ENCODE data around the gene USP7.

Gene USP7

GRCh38 chr16:8952281-8952751 lies 11.4 kb downstream of the USP7 start:
- no peak overlapping the region for H3K4me3 ChIP-seq (ENCODE audit: low read depth, low read length)

- H3K4me3 ChIP-seq (ENCODE audit: low read depth, low read length): no peak overlapping the region
Measured at GRCh38 chr16:8951447-8952280, 12.0 kb downstream of the USP7 start.

DNA sequence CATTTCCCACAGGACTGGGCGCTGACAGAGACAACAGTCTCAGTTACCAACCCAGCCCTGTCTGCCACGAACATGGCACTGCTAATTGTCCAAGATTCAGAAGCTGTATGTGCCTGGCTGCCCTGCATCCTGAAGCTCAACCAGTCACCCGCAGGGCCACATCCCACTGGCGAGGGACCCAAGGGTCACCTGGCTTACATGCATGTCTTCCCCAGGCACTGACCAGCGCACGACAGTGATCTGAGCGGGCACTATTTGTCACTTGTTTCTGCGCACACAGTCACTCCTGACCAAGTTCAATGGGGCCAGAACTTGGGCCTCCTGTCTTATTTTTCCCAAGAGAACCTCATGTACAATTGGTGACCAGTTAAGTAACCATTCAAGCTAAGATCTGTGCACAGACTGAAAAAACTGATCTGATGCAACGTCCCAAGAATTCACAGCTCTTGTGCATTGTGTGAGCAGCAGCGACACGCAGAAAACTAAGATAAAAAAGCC lies 13.1 kb downstream of the USP7 start:
- no peak overlapping the region for H3K4me3 ChIP-seq (ENCODE audit: low read depth, low read length)

DNA sequence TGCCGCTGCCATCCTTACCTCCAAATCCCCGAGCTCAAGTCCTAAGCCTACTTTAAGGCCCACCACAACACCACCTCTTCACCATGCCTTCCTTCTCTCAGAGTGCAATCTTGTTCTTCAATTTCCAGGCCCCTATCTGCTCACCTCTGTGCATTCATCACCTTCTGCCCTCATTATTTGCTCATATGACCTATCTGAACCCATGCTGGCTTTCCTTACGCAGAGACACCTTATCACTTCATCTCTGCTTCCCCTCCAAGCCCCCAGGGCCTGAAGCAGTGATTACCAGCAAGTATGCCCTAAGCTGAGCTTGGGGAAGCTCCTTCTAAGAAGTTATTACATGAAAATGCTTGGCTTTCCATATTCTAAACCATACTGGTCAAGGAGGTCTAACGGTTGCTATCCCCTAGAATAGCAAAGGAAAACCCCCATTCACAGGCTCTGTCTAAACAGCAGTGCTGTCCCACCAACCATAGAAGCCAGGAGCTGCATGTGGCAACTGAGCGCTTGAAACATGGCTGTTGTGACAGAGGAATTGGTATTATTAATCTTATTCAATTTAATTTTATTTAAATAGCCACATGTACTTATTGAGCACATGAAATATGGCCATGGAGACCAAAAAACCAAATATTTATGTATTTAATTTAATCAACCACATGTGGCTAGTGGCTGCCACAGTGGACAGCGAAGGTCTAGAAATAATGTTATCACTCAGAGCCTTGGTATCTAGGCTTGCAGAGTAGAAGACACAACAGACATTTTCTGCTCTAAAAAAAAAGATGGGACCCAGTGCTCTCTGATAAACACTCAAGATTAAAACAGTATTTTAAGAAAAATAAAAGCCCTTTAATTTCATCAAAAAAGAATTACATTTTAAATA lies 13.9 kb downstream of the USP7 start:
- no peak overlapping the region for H3K4me3 ChIP-seq (ENCODE audit: low read depth, low read length)

- no peak overlapping the region for H3K4me3 ChIP-seq (ENCODE audit: low read depth, low read length)
Measured at GRCh38 chr16:8948831-8949230, 14.9 kb downstream of the USP7 start.

GRCh38 chr16:8948069-8948593 lies 15.6 kb downstream of the USP7 start:
- no peak overlapping the region for H3K4me3 ChIP-seq (ENCODE audit: low read depth, low read length)

- no peak overlapping the region for H3K4me3 ChIP-seq (ENCODE audit: low read depth, low read length)
Measured at GRCh38 chr16:8946544-8946943, 17.2 kb downstream of the USP7 start.

GRCh38 chr16:8945626-8946296 lies 17.9 kb downstream of the USP7 start:
- no peak overlapping the region for H3K4me3 ChIP-seq (ENCODE audit: low read depth, low read length)

- H3K4me3 ChIP-seq (ENCODE audit: low read depth, low read length): no peak overlapping the region
Measured at GRCh38 chr16:8943966-8944759, 19.5 kb downstream of the USP7 start.

GRCh38 chr16:8943001-8943763 lies 20.5 kb downstream of the USP7 start:
- H3K4me3 ChIP-seq (ENCODE audit: low read depth, low read length): no peak overlapping the region

GRCh38 chr16:8941718-8942344 lies 21.9 kb downstream of the USP7 start:
- H3K4me3 ChIP-seq (ENCODE audit: low read depth, low read length): no peak overlapping the region

- H3K4me3 ChIP-seq (ENCODE audit: low read depth, low read length): no peak overlapping the region
Measured at GRCh38 chr16:8937803-8938202, 25.9 kb downstream of the USP7 start.

- no peak overlapping the region for H3K4me3 ChIP-seq (ENCODE audit: low read depth, low read length)
Measured at GRCh38 chr16:8936421-8936820, 27.3 kb downstream of the USP7 start.

DNA sequence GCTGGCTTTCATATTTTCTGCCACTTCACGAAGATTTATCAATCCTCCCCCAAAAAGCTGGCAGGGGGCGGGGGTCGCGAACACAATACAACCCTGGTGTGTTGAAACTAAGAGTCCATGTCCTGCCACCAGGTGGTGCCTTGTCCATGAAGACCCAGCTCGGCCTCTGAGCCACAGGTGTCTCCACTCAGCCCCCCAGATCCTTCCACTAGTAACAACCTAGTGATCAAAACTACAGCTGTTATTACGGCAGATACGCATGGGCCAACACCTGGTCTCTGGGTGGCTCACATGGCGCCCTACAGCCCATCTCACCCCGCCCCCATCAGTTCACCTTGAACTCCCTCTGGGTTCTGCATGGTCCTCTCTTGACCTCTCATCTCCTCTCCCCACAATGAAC lies 27.7 kb downstream of the USP7 start:
- no peak overlapping the region for H3K4me3 ChIP-seq (ENCODE audit: low read depth, low read length)

DNA sequence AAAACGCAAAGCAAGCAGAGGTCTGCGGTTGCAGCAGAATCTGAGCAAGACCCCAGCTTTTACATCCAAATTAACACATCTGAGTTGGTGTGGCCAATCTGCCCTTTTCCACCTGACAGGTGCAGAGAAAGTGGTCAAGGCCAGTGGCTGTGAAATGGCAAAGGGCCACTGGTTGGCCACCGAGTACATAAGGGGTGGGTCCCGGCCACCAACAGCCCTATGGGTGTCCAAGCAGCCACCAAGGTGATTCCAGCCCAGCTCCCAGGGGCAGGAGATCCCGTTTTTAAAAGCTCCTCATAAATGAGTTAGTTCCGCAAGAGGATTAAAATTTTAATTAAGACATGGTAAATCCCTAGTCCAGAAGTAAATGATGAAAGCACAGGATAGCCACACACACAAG lies 29.1 kb downstream of the USP7 start:
- no peak overlapping the region for H3K4me3 ChIP-seq (ENCODE audit: low read depth, low read length)

- H3K4me3 ChIP-seq (ENCODE audit: low read depth, low read length): no peak overlapping the region
Measured at GRCh38 chr16:8931859-8932258, 31.8 kb downstream of the USP7 start.

DNA sequence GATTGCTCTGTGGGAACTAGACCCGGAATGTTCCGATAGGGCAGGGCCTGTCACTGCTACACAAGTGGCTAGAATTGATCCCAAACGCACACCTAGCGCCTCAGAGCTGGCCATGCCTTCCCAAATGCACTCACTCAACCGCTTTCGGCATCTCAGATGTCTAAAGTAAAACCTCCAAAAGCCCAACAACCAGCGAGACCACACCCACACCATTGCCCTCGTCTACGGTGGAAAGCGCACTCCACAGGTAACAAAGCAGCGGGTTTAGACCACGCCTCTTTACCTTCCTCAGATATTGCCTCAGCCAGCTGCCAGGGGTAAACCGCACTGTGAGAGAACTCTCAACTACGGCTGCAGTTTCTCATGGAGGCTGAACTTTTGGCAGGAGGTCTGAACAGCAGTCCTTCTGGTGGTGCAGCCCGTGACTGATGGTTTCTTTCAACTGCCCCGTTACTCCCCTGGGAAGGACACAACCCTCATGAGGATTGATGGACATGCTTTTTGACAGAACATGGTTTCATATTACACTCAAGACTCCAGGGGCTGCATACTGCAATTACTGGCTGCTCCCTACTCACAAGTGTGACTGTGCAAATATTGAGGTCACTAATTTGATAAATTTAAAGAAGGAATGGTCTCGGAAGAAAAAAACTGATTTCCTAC lies 34.5 kb downstream of the USP7 start:
- H3K4me3 ChIP-seq (ENCODE audit: low read depth, low read length): no peak overlapping the region

- H3K4me3 ChIP-seq (ENCODE audit: low read depth, low read length): no peak overlapping the region
Measured at GRCh38 chr16:8928467-8928957, 35.2 kb downstream of the USP7 start.
